ENCODE results near the gene DDX43.
"Not testable (repeated sequence)": the region's sequence is repeated elsewhere in the genome, so short reads cannot be mapped to it uniquely, and the experiment has no call there.

DDX43 gene

GRCh38 chr6:73418081-73418741 is 23.6 kb downstream of the DDX43 start:
- Mint-ChIP-seq H3K4me3 (no peak overlapping the region), H3K36me3 (ENCODE audit: low read depth) (peaks cover 44% of the 10 kb centered on the region), H3K27me3 (ENCODE audit: low read depth) (no peaks in the 10 kb centered on the region), H3K9me3 (no peaks in the 10 kb centered on the region), H3K4me1 (ENCODE audit: low read depth) (peaks cover 18% of the 10 kb centered on the region), H3K27ac (no peak overlapping the region)

GRCh38 chr6:73421534-73421933 is 26.9 kb downstream of the DDX43 start:
- peaks cover 21% of the 10 kb centered on the region for H3K4me1 Mint-ChIP-seq (ENCODE audit: low read depth)
- peaks cover 40% of the 10 kb centered on the region for H3K36me3 Mint-ChIP-seq (ENCODE audit: low read depth)
- H3K4me3 Mint-ChIP-seq: peak overlapping the region; percentile 17
- peak overlapping the region; percentile 85 for H3K27ac Mint-ChIP-seq
- no peaks in the 10 kb centered on the region for H3K9me3 Mint-ChIP-seq
- no peaks in the 10 kb centered on the region for H3K27me3 Mint-ChIP-seq (ENCODE audit: low read depth)

- Mint-ChIP-seq H3K27me3 (ENCODE audit: low read depth) (no peaks in the 10 kb centered on the region), H3K4me3 (no peak overlapping the region), H3K9me3 (no peaks in the 10 kb centered on the region), H3K36me3 (ENCODE audit: low read depth) (peaks cover 32% of the 10 kb centered on the region), H3K4me1 (ENCODE audit: low read depth) (peaks cover 30% of the 10 kb centered on the region), H3K27ac (peak overlapping the region; percentile 24)
These were observed 40.6 kb downstream of the DDX43 start for GRCh38 chr6:73435236-73435635.

GRCh38 chr6:73443555-73443954 is 48.9 kb downstream of the DDX43 start:
- no peak overlapping the region for H3K4me3 Mint-ChIP-seq
- peaks cover 45% of the 10 kb centered on the region for H3K4me1 Mint-ChIP-seq (ENCODE audit: low read depth)
- H3K36me3 Mint-ChIP-seq (ENCODE audit: low read depth): peaks cover 46% of the 10 kb centered on the region
- H3K27ac Mint-ChIP-seq: peak overlapping the region; percentile 1
- H3K9me3 Mint-ChIP-seq: no peaks in the 10 kb centered on the region
- H3K27me3 Mint-ChIP-seq (ENCODE audit: low read depth): no peaks in the 10 kb centered on the region

- Mint-ChIP-seq H3K4me1 (ENCODE audit: low read depth) (peaks cover 27% of the 10 kb centered on the region), H3K27me3 (ENCODE audit: low read depth) (no peaks in the 10 kb centered on the region), H3K4me3 (peak overlapping the region; percentile 95), H3K9me3 (no peaks in the 10 kb centered on the region), H3K27ac (peak overlapping the region; percentile 94), H3K36me3 (ENCODE audit: low read depth) (peaks cover 27% of the 10 kb centered on the region)
These were observed 56.8 kb downstream of the DDX43 start for GRCh38 chr6:73451223-73452106.

- Mint-ChIP-seq H3K4me1 (ENCODE audit: low read depth) (peaks cover 29% of the 10 kb centered on the region), H3K4me3 (peak within 1 kb of the TSS; percentile 95)
These were observed 57.5 kb downstream of the DDX43 start, which contains the start of gene CGAS for GRCh38 chr6:73452107-73452461. TSS of gene CGAS (minus strand) at chr6:73452297. CDS start at chr6:73452181, 116 bp downstream.

GRCh38 chr6:73455865-73456629 is 61.4 kb downstream of the DDX43 start:
- Mint-ChIP-seq H3K4me1 (ENCODE audit: low read depth) (peaks cover 32% of the 10 kb centered on the region), H3K36me3 (ENCODE audit: low read depth) (peaks cover 2% of the 10 kb centered on the region), H3K9me3 (no peaks in the 10 kb centered on the region), H3K27me3 (ENCODE audit: low read depth) (no peaks in the 10 kb centered on the region), H3K4me3 (peak overlapping the region; percentile 6), H3K27ac (peak overlapping the region; percentile 56)

More at GRCh38 chr6:73452107-73452461, 57.5 kb downstream of the DDX43 start, which contains the start of gene CGAS:
- Mint-ChIP-seq H3K27me3 (ENCODE audit: low read depth) (no peaks in the 10 kb centered on the region), H3K27ac (peak within 1 kb of the TSS; percentile 94), H3K36me3 (ENCODE audit: low read depth) (peaks cover 27% of the 10 kb centered on the region), H3K9me3 (no peaks in the 10 kb centered on the region)

GRCh38 chr6:73459474-73459873 is 64.8 kb downstream of the DDX43 start:
- H3K27ac Mint-ChIP-seq: peak overlapping the region; percentile 85
- not testable (repeated sequence) for H3K36me3 Mint-ChIP-seq (ENCODE audit: low read depth); H3K9me3 Mint-ChIP-seq; H3K27me3 Mint-ChIP-seq (ENCODE audit: low read depth)
- peak overlapping the region; percentile 55 for H3K4me3 Mint-ChIP-seq
- H3K4me1 Mint-ChIP-seq (ENCODE audit: low read depth): peaks cover 48% of the 10 kb centered on the region

GRCh38 chr6:73460056-73460455 is 65.4 kb downstream of the DDX43 start:
- Mint-ChIP-seq H3K36me3 (ENCODE audit: low read depth) (peaks cover 7% of the 10 kb centered on the region), H3K27me3 (ENCODE audit: low read depth) (no peaks in the 10 kb centered on the region), H3K4me3 (peak overlapping the region; percentile 55), H3K9me3 (no peaks in the 10 kb centered on the region), H3K27ac (peak overlapping the region; percentile 85), H3K4me1 (ENCODE audit: low read depth) (peaks cover 45% of the 10 kb centered on the region)

GRCh38 chr6:73461537-73462350 is 67.1 kb downstream of the DDX43 start, which contains the start of gene MTO1:
TSS of gene MTO1 (plus strand) at chr6:73461737. CDS start at chr6:73461855, 118 bp downstream.
- peaks cover 12% of the 10 kb centered on the region for H3K36me3 Mint-ChIP-seq (ENCODE audit: low read depth)

More at GRCh38 chr6:73461537-73462350, 67.1 kb downstream of the DDX43 start, which contains the start of gene MTO1:
- no peaks in the 10 kb centered on the region for H3K27me3 Mint-ChIP-seq (ENCODE audit: low read depth)
- peak within 1 kb of the TSS; percentile 96 for H3K27ac Mint-ChIP-seq
- H3K9me3 Mint-ChIP-seq: no peaks in the 10 kb centered on the region
- peak within 1 kb of the TSS; percentile 95 for H3K4me3 Mint-ChIP-seq
- H3K4me1 Mint-ChIP-seq (ENCODE audit: low read depth): peaks cover 42% of the 10 kb centered on the region

All from T-helper 1 cell treated with Interleukin-12 subunit alpha and Interleukin-12 subunit beta and Interleukin-4 antibody, amounts not matched to agents 30 μg/mL and 1 μg/mL, for 36 hours (primary cell).